ENCODE results near the gene INSIG2.
A peak's percentile ranks its signal among the peaks of the same experiment; 100 is the strongest.

INSIG2 gene

DNA sequence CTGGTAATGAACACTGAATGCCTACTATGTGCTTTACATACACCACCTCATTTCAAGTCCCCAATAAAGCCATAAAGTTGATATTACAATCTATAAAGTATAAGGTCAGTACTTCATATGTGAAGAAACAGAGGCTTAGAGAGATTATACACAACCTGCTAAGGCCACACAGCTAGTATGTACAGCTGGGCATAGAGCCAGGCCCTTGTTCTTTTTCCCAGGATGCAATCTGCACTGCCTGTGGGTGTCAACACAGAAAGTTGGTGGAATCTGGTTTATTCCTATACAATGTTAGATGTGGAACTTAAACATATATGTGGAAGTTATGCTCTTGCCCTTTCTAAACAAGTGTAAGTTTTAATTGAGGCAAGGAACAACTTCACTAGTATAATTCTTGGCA is 32.8 kb downstream of the INSIG2 start:
- DNase-seq (ENCODE audit: low read depth), result no peak
- Histone ChIP-seq H3K9ac (ENCODE audit: low read length) (no peak overlapping the region), H3K9me3 (ENCODE audit: control insufficient read depth, low read length) (no peaks in the 10 kb centered on the region), H3K4me1 (ENCODE audit: control insufficient read depth, insufficient read depth, low read length) (peaks cover 58% of the 10 kb centered on the region), H3K4me3 (ENCODE audit: low read length) (no peak overlapping the region), H3K36me3 (ENCODE audit: control insufficient read depth, insufficient read depth, low read length, severe bottlenecking) (no peaks in the 10 kb centered on the region), H3K27me3 (replicated peaks; ENCODE audit: control insufficient read depth, insufficient read depth, low read length) (no peaks in the 10 kb centered on the region)

DNA sequence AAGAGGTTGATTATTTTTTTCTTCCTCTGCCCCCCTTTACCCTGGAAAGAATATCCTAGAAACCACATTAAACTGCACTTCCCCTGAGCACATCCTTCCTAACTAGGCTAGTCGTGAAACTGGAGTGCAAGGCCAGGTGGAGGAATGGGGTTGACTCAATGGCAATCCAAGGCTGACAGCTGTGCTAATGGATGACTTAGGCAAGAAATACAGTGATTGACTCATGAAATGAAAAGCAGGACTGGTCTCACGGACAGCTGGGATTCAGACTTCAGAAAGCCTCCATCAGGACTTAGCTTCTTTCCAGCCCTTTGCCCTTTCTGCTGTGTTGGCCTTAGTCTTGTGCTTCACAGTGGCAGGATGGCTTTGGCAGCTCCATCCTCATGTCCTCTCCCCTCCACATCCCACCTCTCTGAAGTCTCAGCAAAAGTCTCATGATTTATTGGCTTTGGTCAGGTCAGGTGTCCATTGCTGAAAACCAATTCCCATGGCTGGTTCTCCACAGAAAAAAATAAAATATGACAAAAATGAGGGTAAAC is 33.8 kb downstream of the INSIG2 start:
- H3K9ac ChIP-seq (ENCODE audit: low read length), result peak overlapping the region; percentile 54
- no peaks in the 10 kb centered on the region for H3K36me3 ChIP-seq (ENCODE audit: control insufficient read depth, insufficient read depth, low read length, severe bottlenecking)
- H3K4me1 ChIP-seq (ENCODE audit: control insufficient read depth, insufficient read depth, low read length), result peaks cover 58% of the 10 kb centered on the region
- no peaks in the 10 kb centered on the region for H3K27me3 ChIP-seq (replicated peaks; ENCODE audit: control insufficient read depth, insufficient read depth, low read length)
- H3K4me3 ChIP-seq (ENCODE audit: low read length), result no peak overlapping the region
- DNase-seq (ENCODE audit: low read depth), result no peak
- no peaks in the 10 kb centered on the region for H3K9me3 ChIP-seq (ENCODE audit: control insufficient read depth, low read length)

DNA sequence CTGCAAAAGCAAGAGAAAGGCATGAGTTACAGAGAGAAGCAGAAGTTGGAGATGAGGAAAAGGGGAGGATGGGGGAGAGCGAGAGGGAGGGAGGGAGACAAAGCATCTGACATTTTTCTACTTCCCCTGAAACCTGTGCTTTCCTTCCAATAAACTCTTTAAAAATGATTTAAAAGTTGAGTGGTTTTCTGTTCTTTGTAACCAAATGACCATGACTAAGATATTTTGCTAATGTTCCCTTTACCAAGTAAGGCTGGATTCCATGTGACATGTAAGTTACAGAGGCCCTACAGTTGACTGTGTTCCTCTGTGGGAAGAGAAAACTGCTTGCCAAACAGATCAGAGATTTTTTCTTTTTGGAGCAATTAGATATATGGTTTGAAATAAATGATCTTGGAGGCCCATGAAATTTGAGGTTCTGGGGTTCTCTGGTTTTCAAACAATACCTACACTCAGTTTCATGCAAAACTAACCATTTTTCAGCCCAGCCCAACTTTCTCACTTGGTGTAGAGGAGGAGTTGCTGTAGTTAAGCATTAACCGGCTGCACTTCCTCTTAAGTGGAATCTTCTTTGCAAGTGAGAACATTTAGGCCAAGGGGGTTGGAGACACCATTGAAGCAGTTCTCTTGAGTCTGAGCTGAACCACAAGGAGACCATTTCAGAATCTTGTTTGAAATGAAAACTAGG is 34.5 kb downstream of the INSIG2 start:
- H3K9ac ChIP-seq (ENCODE audit: low read length), result peak overlapping the region; percentile 64
- peaks cover 58% of the 10 kb centered on the region for H3K4me1 ChIP-seq (ENCODE audit: control insufficient read depth, insufficient read depth, low read length)
- H3K4me3 ChIP-seq (ENCODE audit: low read length), result no peak overlapping the region
- no peak for DNase-seq (ENCODE audit: low read depth)
- no peaks in the 10 kb centered on the region for H3K36me3 ChIP-seq (ENCODE audit: control insufficient read depth, insufficient read depth, low read length, severe bottlenecking)
- no peaks in the 10 kb centered on the region for H3K9me3 ChIP-seq (ENCODE audit: control insufficient read depth, low read length)
- no peaks in the 10 kb centered on the region for H3K27me3 ChIP-seq (replicated peaks; ENCODE audit: control insufficient read depth, insufficient read depth, low read length)

DNA sequence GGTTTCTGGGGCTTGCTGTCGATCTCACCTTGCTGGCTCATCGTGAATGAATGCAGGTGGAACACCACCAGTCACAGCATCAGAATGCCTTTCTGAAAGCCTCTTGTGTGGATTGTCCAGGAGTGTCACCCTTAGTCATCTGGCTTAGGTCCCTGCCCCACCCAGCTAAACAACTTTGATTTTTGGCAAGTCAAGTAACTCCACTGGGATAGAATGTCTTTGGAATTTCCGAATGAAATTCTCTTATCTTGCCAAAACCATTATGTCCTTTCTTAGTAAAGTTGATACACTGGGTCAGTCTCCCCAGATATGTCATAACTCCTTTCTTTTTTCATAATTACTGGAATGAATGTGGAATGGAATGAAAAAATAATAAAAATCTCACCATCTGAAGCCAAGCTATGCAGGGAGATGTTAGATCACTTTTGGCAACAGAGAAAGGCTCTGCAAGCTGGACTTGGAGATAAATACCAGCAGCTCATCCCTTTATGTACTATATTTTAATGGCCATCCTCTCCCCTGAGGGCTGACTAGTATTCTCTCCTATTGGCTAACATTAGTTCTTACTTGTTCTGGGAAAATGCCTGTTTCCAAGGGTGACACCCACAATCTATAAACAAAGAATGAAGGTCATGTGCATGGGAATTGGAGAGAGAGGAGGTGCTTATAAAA is 35.4 kb downstream of the INSIG2 start:
- DNase-seq (ENCODE audit: low read depth), result peak; percentile 46
- H3K27me3 ChIP-seq (replicated peaks; ENCODE audit: control insufficient read depth, insufficient read depth, low read length), result no peaks in the 10 kb centered on the region
- no peaks in the 10 kb centered on the region for H3K9me3 ChIP-seq (ENCODE audit: control insufficient read depth, low read length)
- H3K9ac ChIP-seq (ENCODE audit: low read length), result peak overlapping the region; percentile 64
- no peak overlapping the region for H3K4me3 ChIP-seq (ENCODE audit: low read length)
- peaks cover 55% of the 10 kb centered on the region for H3K4me1 ChIP-seq (ENCODE audit: control insufficient read depth, insufficient read depth, low read length)
- H3K36me3 ChIP-seq (ENCODE audit: control insufficient read depth, insufficient read depth, low read length, severe bottlenecking), result no peaks in the 10 kb centered on the region

DNA sequence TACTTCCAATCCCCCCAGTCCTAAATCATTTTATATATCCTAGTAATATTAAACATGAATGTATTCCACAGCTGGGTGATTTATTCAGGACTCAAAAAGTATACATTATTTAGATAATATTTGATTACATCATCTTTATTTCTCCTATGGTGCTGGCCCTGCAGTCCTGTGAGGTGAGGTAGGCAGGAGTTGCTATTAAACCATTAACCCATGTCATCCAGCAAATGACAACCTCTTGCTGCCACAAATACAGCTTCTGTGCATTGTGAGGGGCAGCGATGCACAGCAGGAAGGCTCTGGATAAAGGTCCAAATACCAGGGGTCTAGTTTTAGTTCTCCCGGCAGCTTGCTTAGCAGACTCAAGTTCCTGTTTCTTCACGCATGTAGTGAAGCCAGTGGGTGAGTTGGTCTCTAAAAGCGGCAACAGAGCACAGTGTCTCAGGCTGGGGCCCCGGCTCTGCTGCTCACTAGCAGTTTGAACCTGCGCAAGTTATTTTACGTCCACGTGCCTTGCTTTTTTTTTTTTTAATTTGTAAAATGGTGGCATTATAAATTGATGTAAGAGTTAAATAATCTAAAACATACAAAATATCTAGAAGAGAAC is 36.1 kb downstream of the INSIG2 start:
- H3K36me3 ChIP-seq (ENCODE audit: control insufficient read depth, insufficient read depth, low read length, severe bottlenecking), result no peaks in the 10 kb centered on the region
- peaks cover 54% of the 10 kb centered on the region for H3K4me1 ChIP-seq (ENCODE audit: control insufficient read depth, insufficient read depth, low read length)
- H3K27me3 ChIP-seq (replicated peaks; ENCODE audit: control insufficient read depth, insufficient read depth, low read length), result no peaks in the 10 kb centered on the region
- no peak for DNase-seq (ENCODE audit: low read depth)
- H3K4me3 ChIP-seq (ENCODE audit: low read length), result no peak overlapping the region
- no peaks in the 10 kb centered on the region for H3K9me3 ChIP-seq (ENCODE audit: control insufficient read depth, low read length)
- peak overlapping the region; percentile 62 for H3K9ac ChIP-seq (ENCODE audit: low read length)

DNA sequence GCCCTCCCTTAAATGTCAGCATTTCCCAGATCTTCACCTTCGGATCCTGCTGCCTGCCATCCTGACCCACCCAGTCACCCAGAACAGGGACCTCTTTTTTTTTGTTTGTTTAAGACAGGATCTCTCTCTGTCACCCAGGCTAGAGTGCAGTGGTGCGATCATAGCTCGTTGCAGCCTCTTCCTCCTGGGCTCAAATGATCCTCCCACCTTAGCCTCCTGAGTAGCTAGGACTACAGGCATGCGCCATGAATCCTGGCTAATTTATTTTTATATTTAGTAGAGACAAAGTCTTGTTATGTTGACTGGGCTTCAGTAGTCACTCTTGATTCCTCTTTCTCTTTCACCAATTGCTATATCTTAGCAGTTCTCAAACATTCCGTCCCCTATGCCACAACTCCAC is 39.0 kb downstream of the INSIG2 start:
- Histone ChIP-seq H3K9me3 (ENCODE audit: control insufficient read depth, low read length) (no peaks in the 10 kb centered on the region), H3K9ac (ENCODE audit: low read length) (no peak overlapping the region), H3K27me3 (replicated peaks; ENCODE audit: control insufficient read depth, insufficient read depth, low read length) (no peaks in the 10 kb centered on the region), H3K36me3 (ENCODE audit: control insufficient read depth, insufficient read depth, low read length, severe bottlenecking) (no peaks in the 10 kb centered on the region), H3K4me3 (ENCODE audit: low read length) (no peak overlapping the region), H3K4me1 (ENCODE audit: control insufficient read depth, insufficient read depth, low read length) (peaks cover 43% of the 10 kb centered on the region)
- DNase-seq (ENCODE audit: low read depth), result no peak

DNA sequence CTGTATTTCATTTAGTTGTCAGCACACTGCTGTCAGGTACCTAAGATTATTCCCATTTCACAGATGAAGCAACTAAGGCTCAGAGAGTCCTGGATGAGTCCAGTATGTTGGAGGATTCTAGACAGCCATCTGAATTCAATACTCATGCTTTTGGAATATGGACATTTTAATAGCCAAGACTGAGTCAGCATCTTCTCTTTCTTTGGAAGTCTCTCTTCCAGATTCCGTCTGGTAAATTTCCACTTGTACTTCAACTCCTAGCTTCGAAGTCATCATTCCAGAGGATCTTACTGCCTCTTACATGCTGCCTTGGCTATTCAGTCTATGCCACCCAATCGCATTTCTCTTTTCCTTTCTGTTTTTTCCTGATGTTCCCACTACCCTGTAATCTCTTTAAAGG is 40.6 kb downstream of the INSIG2 start:
- no peaks in the 10 kb centered on the region for H3K9me3 ChIP-seq (ENCODE audit: control insufficient read depth, low read length)
- no peaks in the 10 kb centered on the region for H3K27me3 ChIP-seq (replicated peaks; ENCODE audit: control insufficient read depth, insufficient read depth, low read length)
- no peak overlapping the region for H3K9ac ChIP-seq (ENCODE audit: low read length)
- H3K4me1 ChIP-seq (ENCODE audit: control insufficient read depth, insufficient read depth, low read length), result peaks cover 30% of the 10 kb centered on the region
- no peak overlapping the region for H3K4me3 ChIP-seq (ENCODE audit: low read length)
- no peaks in the 10 kb centered on the region for H3K36me3 ChIP-seq (ENCODE audit: control insufficient read depth, insufficient read depth, low read length, severe bottlenecking)
- no peak for DNase-seq (ENCODE audit: low read depth)

DNA sequence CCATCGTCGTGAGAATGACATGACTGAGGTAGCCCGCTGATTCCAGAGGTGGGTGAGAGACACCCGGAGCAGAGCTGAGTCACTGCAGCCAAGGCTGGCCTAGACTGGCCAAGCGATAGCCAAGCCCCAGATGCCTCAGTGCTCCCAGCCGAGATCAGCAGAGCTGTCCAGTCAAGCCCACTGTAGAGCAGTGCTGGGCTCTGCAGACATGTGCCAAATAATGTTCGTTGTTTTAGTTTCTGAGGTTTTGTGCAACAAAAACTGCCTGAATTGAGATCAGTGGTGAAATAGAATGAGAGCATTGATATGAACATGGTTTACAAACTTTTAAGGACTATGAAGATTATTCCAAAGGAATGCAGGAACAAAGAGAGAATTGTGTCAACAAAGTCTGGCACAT is 42.1 kb downstream of the INSIG2 start:
- Histone ChIP-seq H3K4me1 (ENCODE audit: control insufficient read depth, insufficient read depth, low read length) (peaks cover 21% of the 10 kb centered on the region), H3K4me3 (ENCODE audit: low read length) (no peak overlapping the region), H3K9ac (ENCODE audit: low read length) (no peak overlapping the region), H3K36me3 (ENCODE audit: control insufficient read depth, insufficient read depth, low read length, severe bottlenecking) (no peaks in the 10 kb centered on the region), H3K27me3 (replicated peaks; ENCODE audit: control insufficient read depth, insufficient read depth, low read length) (no peaks in the 10 kb centered on the region), H3K9me3 (ENCODE audit: control insufficient read depth, low read length) (no peaks in the 10 kb centered on the region)
- no peak for DNase-seq (ENCODE audit: low read depth)

DNA sequence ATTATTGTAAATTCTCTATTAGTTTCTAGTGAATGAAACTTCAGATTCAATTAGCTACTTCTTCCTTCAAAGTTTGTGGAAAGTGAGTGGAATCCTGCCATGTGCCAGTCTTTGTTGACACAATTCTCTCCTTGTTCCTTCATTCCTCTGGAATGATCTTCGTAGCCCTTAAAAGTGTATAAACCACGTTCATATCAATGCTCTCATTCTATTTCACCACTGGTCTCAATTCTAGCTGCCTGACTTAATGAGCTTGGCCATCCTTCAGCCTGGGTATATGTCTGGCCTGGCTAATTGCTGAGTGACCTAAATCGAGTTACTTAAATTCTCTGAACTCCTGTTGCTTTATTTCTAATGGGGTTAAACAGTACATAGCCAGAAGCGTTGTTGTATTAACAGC is 43.5 kb downstream of the INSIG2 start:
- no peaks in the 10 kb centered on the region for H3K36me3 ChIP-seq (ENCODE audit: control insufficient read depth, insufficient read depth, low read length, severe bottlenecking)

DNA sequence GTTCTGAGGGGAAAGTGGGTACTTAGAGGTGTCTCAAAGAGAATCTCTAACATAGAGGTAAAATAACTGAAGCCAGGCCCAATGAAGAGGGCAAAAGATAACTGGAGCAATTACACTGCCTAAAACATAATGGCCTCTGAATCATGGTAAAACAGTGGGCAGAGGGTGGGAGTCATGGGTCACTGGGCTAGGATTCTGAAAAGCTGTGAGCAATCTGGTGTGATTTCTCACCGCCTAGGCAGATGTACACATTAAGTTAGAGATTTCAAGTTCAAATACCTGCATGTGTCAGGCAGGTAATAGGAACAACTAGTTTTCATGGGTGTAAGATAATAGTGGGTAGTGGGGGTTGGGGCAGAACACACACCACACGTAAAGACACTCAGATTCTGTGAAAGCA is 45.6 kb downstream of the INSIG2 start:
- no peak for DNase-seq (ENCODE audit: low read depth)
- no peak overlapping the region for H3K9ac ChIP-seq (ENCODE audit: low read length)
- no peak overlapping the region for H3K4me3 ChIP-seq (ENCODE audit: low read length)
- H3K9me3 ChIP-seq (ENCODE audit: control insufficient read depth, low read length), result no peaks in the 10 kb centered on the region
- peaks cover 20% of the 10 kb centered on the region for H3K4me1 ChIP-seq (ENCODE audit: control insufficient read depth, insufficient read depth, low read length)
- no peaks in the 10 kb centered on the region for H3K36me3 ChIP-seq (ENCODE audit: control insufficient read depth, insufficient read depth, low read length, severe bottlenecking)
- no peaks in the 10 kb centered on the region for H3K27me3 ChIP-seq (replicated peaks; ENCODE audit: control insufficient read depth, insufficient read depth, low read length)

More for the DNA sequence above, 43.5 kb downstream of the INSIG2 start:
- Histone ChIP-seq H3K27me3 (replicated peaks; ENCODE audit: control insufficient read depth, insufficient read depth, low read length) (no peaks in the 10 kb centered on the region), H3K9me3 (ENCODE audit: control insufficient read depth, low read length) (no peaks in the 10 kb centered on the region), H3K4me3 (ENCODE audit: low read length) (no peak overlapping the region), H3K9ac (ENCODE audit: low read length) (no peak overlapping the region), H3K4me1 (ENCODE audit: control insufficient read depth, insufficient read depth, low read length) (peaks cover 21% of the 10 kb centered on the region)
- no peak for DNase-seq (ENCODE audit: low read depth)

DNA sequence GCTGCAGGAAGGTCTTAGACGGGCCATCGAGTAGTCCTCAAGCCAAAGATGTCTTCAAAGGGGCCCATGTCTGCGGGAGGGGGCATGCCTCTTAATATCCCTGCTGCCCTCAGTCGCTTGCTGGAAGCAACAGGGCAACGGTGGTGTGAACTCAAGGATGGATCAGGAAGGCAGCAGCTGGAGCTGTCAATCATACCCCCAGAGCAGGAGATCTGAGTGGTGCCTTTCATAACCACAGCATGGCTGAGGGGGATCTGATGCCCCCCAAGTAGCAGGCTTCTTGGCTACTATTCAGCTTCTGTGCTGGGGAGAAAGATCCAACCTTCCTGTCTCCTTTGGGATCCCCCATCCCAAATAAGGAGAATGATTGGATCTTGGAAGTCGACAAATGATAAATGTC is 46.4 kb downstream of the INSIG2 start:
- no peaks in the 10 kb centered on the region for H3K9me3 ChIP-seq (ENCODE audit: control insufficient read depth, low read length)
- H3K27me3 ChIP-seq (replicated peaks; ENCODE audit: control insufficient read depth, insufficient read depth, low read length), result no peaks in the 10 kb centered on the region
- no peaks in the 10 kb centered on the region for H3K36me3 ChIP-seq (ENCODE audit: control insufficient read depth, insufficient read depth, low read length, severe bottlenecking)
- no peak for DNase-seq (ENCODE audit: low read depth)
- H3K9ac ChIP-seq (ENCODE audit: low read length), result no peak overlapping the region
- peaks cover 13% of the 10 kb centered on the region for H3K4me1 ChIP-seq (ENCODE audit: control insufficient read depth, insufficient read depth, low read length)
- H3K4me3 ChIP-seq (ENCODE audit: low read length), result no peak overlapping the region

Data from adipocyte (in vitro differentiated cells).